CD14-positive monocyte (primary cell): ENCODE measurements around the gene TARS1. TPM values are rescaled to one million over a fixed set of nuclear protein-coding genes. Genes with fewer than 3 reads are reported as not detected.

Experiments
- DNase-seq, 3 donors: peaks; one replicate each; pipeline ENCODE4 v3.0.0-alpha.2; 2011 to 2022
- H2AFZ ChIP-seq: 2 replicates; pipeline ENCODE4 v1.6.0; 2012; ENCODE audit warnings: mild to moderate bottlenecking, low read depth, low read length, inconsistent platforms; ENCODE audit not compliant: insufficient read depth, poor library complexity, severe bottlenecking
- H3K27ac ChIP-seq, 2 donors: 1 replicate in 1 of 2; 2 replicates in 1 of 2; pipeline ENCODE4 v1.5.1; 2012 to 2013; ENCODE audit warnings: low read length in 2 of 2, control low read depth in 1 of 2, inconsistent platforms in 1 of 2, low read depth in 1 of 2, mild to moderate bottlenecking in 1 of 2
- H3K27me3 ChIP-seq, 2 donors: one replicate each; pipeline versions ENCODE4 v1.6.0 to v1.6.1; 2011 to 2013; ENCODE audit warnings: low read length in 2 of 2; ENCODE audit not compliant: control insufficient read depth in 2 of 2, insufficient read depth in 2 of 2
- H3K36me3 ChIP-seq, 2 donors: replicated peaks in 1 of 2; 1 replicate in 1 of 2; 2 replicates in 1 of 2; pipeline versions ENCODE4 v1.5.1 to v1.6.1; 2012 to 2013; ENCODE audit warnings: low read length in 2 of 2, control low read depth in 1 of 2, inconsistent platforms in 1 of 2, mild to moderate bottlenecking in 1 of 2; ENCODE audit not compliant: insufficient read depth in 2 of 2, control insufficient read depth in 1 of 2
- H3K4me1 ChIP-seq, 2 donors: 1 replicate in 1 of 2; 2 replicates in 1 of 2; pipeline versions ENCODE4 v1.5.1 to v1.6.1; 2012 to 2013; ENCODE audit warnings: low read length in 2 of 2, control low read depth in 1 of 2, inconsistent platforms in 1 of 2, mild to moderate bottlenecking in 1 of 2, moderate library complexity in 1 of 2; ENCODE audit not compliant: insufficient read depth in 2 of 2, control insufficient read depth in 1 of 2
- H3K4me2 ChIP-seq: replicated peaks from 2 replicates; pipeline ENCODE3; 2012; ENCODE audit warnings: low read length, moderate library complexity, mild to moderate bottlenecking; ENCODE audit not compliant: poor library complexity, severe bottlenecking; ENCODE audit errors: extremely low read depth
- H3K4me3 ChIP-seq, 3 experiments: fragments of 200-600 bp in 1 of 3; sonication (generic) in 1 of 3; replicated peaks in 1 of 3; 1 replicate in 2 of 3; 2 replicates in 1 of 3; pipeline ENCODE4 v1.5.1; 2011 to 2013; ENCODE audit warnings: low read length in 3 of 3, mild to moderate bottlenecking in 3 of 3, control low read depth in 2 of 3, low read depth in 2 of 3, inconsistent platforms in 1 of 3, moderate library complexity in 1 of 3
- H3K79me2 ChIP-seq: 2 replicates; pipeline ENCODE4 v1.6.0; 2012; ENCODE audit warnings: mild to moderate bottlenecking, control low read depth, inconsistent platforms, low read length, moderate library complexity; ENCODE audit not compliant: insufficient read depth
- H3K9ac ChIP-seq: 2 replicates; pipeline ENCODE4 v1.6.0; 2017; ENCODE audit warnings: low read length, mild to moderate bottlenecking; ENCODE audit not compliant: insufficient read depth, poor library complexity, severe bottlenecking
- H3K9me3 ChIP-seq, 2 donors: replicated peaks in 1 of 2; 1 replicate in 1 of 2; 2 replicates in 1 of 2; pipeline versions ENCODE4 v1.5.1 to v1.6.1; 2012 to 2013; ENCODE audit warnings: low read length in 2 of 2, control low read depth in 1 of 2; ENCODE audit not compliant: control insufficient read depth in 1 of 2, insufficient read depth in 1 of 2
- H4K20me1 ChIP-seq: 2 replicates; pipeline ENCODE4 v1.6.0; 2012; ENCODE audit warnings: mild to moderate bottlenecking, low read length, control low read depth, moderate library complexity; ENCODE audit not compliant: insufficient read depth
- H3K27ac Mint-ChIP-seq, 7 donors: one replicate each; pipeline ENCODE4 v1.8.0; 2020; ENCODE audit warnings: mild to moderate bottlenecking in 7 of 7, mixed read lengths in 7 of 7, moderate library complexity in 6 of 7, inconsistent platforms in 2 of 7
- H3K27me3 Mint-ChIP-seq, 3 donors: one replicate each; pipeline ENCODE4 v1.8.0; 2021 to 2022; ENCODE audit warnings: low read depth in 3 of 3, mild to moderate bottlenecking in 3 of 3, mixed read lengths in 3 of 3, moderate library complexity in 3 of 3, inconsistent platforms in 1 of 3
- H3K36me3 Mint-ChIP-seq, 2 donors: one replicate each; pipeline ENCODE4 v1.8.0; 2020; ENCODE audit warnings: mixed read lengths in 2 of 2, inconsistent platforms in 1 of 2, mild to moderate bottlenecking in 1 of 2
- H3K4me1 Mint-ChIP-seq: one replicate; pipeline ENCODE4 v1.8.0; 2020; ENCODE audit warnings: mild to moderate bottlenecking, mixed read lengths
- H3K4me3 Mint-ChIP-seq, 2 donors: one replicate each; pipeline ENCODE4 v1.8.0; 2020; ENCODE audit warnings: mild to moderate bottlenecking in 2 of 2, mixed read lengths in 2 of 2, moderate library complexity in 1 of 2
- H3K9me3 Mint-ChIP-seq, 7 donors: one replicate each; pipeline ENCODE4 v1.8.0; 2020 to 2022; ENCODE audit warnings: mixed read lengths in 7 of 7, mild to moderate bottlenecking in 6 of 7, moderate library complexity in 6 of 7, inconsistent platforms in 2 of 7
- WGBS: methylation state at CpG from one replicate; pipeline ENCODE4 v1.1.5; 2013; ENCODE audit warnings: missing lambda C conversion rate; ENCODE audit not compliant: insufficient coverage; 5-methylcytosine and 5-hydroxymethylcytosine counted together
- intact Hi-C, 2 donors: fragments of 100-400 bp; cut with micrococcal nuclease; formaldehyde crosslinking; loops; one replicate each; pipeline versions ENCODE4 v1.15.0 to v1.15.1; 2023
- polyA plus RNA-seq, 3 donors: library from polyadenylated mRNA; depleted of rRNA in 1 of 3; unstranded in 2 of 3; stranded (reverse) in 1 of 3; fragments of 300-500 nt in 2 of 3; fragments of >200 nt in 1 of 3; fragmentation: Illumina TruSeq in 2 of 3; gene quantifications; 1 replicate in 2 of 3; 2 replicates in 1 of 3; pipeline ENCODE4 v1.2.3, GENCODE V29; 2012 to 2021
- TF ChIP-seq, protein P1 (sequence below): fragments of 200-600 bp; IDR thresholded peaks from one replicate; pipeline ENCODE4 v1.8.0; 2022; ENCODE audit warnings: antibody characterized with exemption, mild to moderate bottlenecking

Gene TARS1
- polyA plus RNA-seq, 3 donors = 10.6 to 47.8 (median 39.8) TPM

DNA sequence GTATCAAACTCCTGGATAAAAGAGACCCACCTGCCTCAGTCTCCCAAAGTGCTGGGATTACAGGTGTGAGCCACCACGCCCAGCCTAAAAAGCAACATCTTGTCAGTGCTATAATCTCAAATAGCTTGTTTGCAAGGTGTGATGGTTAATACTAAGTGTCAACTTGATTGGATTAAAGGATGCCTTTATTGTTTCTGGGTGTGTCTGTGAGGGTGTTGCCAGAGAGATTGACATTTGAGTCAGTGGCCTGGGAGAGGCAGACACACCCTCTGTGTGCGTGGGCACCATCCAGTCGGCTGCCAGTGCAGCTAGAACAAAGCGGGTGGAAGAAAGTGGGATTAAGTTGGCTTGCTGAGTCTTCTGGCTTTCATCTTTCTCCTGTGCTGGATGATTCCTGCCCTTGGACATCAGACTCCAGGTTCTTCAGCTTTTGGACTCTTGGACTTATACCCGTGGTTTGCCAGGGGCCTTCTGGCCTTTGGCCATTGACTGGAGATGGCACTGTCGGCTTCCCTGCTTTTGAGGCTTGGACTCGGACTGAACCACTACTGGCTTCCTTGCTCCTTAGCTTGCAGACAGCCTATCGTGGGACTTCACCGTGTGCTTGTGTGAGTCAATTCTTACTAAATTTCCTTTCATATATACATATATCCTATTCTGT, 28.1 kb downstream of the TARS1 start:
- Histone ChIP-seq H3K4me1 (peaks cover 7 to 12% of the 10 kb centered on the region in 2 donors), H3K27me3 (no peaks in the 10 kb centered on the region), H3K36me3 (peaks cover 55 to 84% of the 10 kb centered on the region in 2 donors), H3K4me3 (no peak overlapping the region), H3K79me2 (no peaks in the 10 kb centered on the region), H4K20me1 (no peaks in the 10 kb centered on the region), H3K27ac (no peak overlapping the region), H2AFZ (no peak overlapping the region), H3K9me3 (peaks cover 0 to 2% of the 10 kb centered on the region in 2 donors), H3K4me2 (no peak overlapping the region), H3K9ac (no peak overlapping the region)
- TF ChIP-seq, protein P1, sequence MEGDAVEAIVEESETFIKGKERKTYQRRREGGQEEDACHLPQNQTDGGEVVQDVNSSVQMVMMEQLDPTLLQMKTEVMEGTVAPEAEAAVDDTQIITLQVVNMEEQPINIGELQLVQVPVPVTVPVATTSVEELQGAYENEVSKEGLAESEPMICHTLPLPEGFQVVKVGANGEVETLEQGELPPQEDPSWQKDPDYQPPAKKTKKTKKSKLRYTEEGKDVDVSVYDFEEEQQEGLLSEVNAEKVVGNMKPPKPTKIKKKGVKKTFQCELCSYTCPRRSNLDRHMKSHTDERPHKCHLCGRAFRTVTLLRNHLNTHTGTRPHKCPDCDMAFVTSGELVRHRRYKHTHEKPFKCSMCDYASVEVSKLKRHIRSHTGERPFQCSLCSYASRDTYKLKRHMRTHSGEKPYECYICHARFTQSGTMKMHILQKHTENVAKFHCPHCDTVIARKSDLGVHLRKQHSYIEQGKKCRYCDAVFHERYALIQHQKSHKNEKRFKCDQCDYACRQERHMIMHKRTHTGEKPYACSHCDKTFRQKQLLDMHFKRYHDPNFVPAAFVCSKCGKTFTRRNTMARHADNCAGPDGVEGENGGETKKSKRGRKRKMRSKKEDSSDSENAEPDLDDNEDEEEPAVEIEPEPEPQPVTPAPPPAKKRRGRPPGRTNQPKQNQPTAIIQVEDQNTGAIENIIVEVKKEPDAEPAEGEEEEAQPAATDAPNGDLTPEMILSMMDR = no peak
- peaks cover 73 to 85% of the 10 kb centered on the region in 2 donors for H3K36me3 Mint-ChIP-seq
- intact Hi-C loops = no loop called here
- DNase-seq = no peak
- no peak overlapping the region for H3K4me3 Mint-ChIP-seq
- WGBS = 95% methylated on average over 7 of the region's 9 CpGs
- peaks cover under 1 to 5% (median 3%) of the 10 kb centered on the region in 7 donors for H3K9me3 Mint-ChIP-seq
- no peaks in the 10 kb centered on the region for H3K27me3 Mint-ChIP-seq
- H3K4me1 Mint-ChIP-seq = peaks cover 12% of the 10 kb centered on the region
- peak overlapping the region in 3 of 7 donors; percentile 28 to 86 (median 66) for H3K27ac Mint-ChIP-seq

DNA sequence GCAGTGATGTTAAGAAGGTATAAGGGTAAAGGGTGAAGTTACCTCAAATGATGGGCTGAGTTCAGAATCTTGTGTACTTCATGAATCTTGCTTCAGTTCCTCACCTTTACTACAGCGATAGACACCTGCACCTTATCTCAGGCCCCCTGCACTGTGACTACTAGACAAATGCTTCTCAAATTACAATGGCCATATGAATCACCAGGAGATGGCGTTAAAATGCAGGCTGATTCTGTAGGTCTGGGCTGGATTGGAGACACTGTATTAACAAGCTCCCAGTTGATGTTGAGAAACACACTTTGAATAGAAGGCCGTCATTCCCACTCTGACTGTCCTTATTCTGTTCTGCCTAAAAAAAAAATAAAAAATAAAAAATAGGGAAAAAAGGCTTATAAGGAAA, 29.8 kb downstream of the TARS1 start:
- intact Hi-C loops = no loop called here
- H3K27ac Mint-ChIP-seq = peak overlapping the region in 4 of 7 donors; percentile 35 to 67 (median 55)

More for the DNA sequence above, 29.8 kb downstream of the TARS1 start:
- TF ChIP-seq, protein P1 = no peak
- Histone ChIP-seq H3K36me3 (peaks cover 47 to 85% of the 10 kb centered on the region in 2 donors), H3K9me3 (peaks cover 9 to 18% of the 10 kb centered on the region in 2 donors), H3K79me2 (no peaks in the 10 kb centered on the region), H3K27me3 (no peaks in the 10 kb centered on the region), H3K27ac (peak overlapping the region; percentile 18 to 35), H3K4me2 (no peak overlapping the region), H4K20me1 (no peaks in the 10 kb centered on the region), H3K9ac (no peak overlapping the region), H2AFZ (no peak overlapping the region), H3K4me3 (no peak overlapping the region), H3K4me1 (peaks cover 7 to 12% of the 10 kb centered on the region in 2 donors)
- no peak for DNase-seq
- peaks cover 11 to 22% (median 18%) of the 10 kb centered on the region in 7 donors for H3K9me3 Mint-ChIP-seq
- peaks cover 14% of the 10 kb centered on the region for H3K4me1 Mint-ChIP-seq
- WGBS = no CpG with 5 or more reads among the region's 3 CpGs
- H3K27me3 Mint-ChIP-seq = no peaks in the 10 kb centered on the region
- H3K4me3 Mint-ChIP-seq = no peak overlapping the region
- H3K36me3 Mint-ChIP-seq = peaks cover 74 to 87% of the 10 kb centered on the region in 2 donors
